ENCODE data around the gene SYT5. TPM values are rescaled to one million over a fixed set of nuclear protein-coding genes. Genes with fewer than 3 reads are reported as not detected.

Gene SYT5
- total and polyA plus RNA-seq, 9 of the 15 experiments (the other 6 are each of a cell fraction or from before 2014, with no cell fraction given): 1.3 to 20.9 (median 8.8) TPM

DNA sequence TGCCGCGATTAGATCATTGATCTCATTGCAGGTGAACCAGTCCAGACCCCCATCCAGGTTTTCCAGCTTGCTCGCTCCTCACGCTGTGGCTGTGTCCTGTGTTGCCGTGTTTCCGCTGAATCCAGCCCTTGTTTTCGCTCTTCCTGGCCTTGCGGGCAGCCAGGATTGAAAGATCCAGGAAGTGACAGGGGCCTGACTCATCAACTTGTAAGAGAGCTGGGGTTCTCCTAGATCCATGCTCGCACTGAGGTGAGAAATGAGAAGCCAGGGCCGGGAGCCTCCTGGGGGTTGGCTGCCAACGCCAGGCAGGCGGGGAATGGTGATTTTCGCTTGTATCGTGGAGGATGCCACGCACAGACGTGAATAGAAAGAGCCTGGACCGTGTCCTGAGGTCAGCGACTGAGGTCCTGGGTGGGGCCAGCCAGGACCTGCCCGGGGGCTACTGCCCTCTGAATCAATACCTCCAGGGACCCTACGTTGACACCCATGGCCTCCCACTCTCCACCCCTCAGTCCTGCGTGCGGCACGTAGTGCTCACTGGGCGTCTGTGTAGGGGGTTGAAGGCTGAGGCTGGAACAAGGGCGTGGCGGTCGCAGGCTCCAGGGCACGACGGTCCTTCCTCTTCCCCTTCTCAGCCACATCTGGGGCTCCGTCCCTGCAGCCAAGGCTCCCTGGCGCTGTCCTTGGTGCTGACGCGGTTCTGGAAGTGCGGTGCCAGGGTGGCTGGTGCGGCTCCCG is 36.5 kb upstream of the SYT5 start (continued):
- no peak for TF ChIP-seq HIVEP1 (CRISPR knock-in tag; IDR thresholded peaks at IDR 0.05)
- peak; percentile 85 for TF ChIP-seq TARDBP (IDR thresholded peaks at IDR 0.05)
- peak in 1 of 2 experiments; percentile 89; a peak in 2 of 4 replicates for TF ChIP-seq NONO (IDR thresholded peaks at IDR 0.05; ENCODE audit: low read depth in 2 of 2, low read length in 1 of 2)
- peak; percentile 91 for TF ChIP-seq CHD1 (IDR thresholded peaks at IDR 0.05; ENCODE audit: low read length)
- TF ChIP-seq ZNF695 (CRISPR knock-in tag; IDR thresholded peaks at IDR 0.05): no peak
- TF ChIP-seq, protein P1, sequence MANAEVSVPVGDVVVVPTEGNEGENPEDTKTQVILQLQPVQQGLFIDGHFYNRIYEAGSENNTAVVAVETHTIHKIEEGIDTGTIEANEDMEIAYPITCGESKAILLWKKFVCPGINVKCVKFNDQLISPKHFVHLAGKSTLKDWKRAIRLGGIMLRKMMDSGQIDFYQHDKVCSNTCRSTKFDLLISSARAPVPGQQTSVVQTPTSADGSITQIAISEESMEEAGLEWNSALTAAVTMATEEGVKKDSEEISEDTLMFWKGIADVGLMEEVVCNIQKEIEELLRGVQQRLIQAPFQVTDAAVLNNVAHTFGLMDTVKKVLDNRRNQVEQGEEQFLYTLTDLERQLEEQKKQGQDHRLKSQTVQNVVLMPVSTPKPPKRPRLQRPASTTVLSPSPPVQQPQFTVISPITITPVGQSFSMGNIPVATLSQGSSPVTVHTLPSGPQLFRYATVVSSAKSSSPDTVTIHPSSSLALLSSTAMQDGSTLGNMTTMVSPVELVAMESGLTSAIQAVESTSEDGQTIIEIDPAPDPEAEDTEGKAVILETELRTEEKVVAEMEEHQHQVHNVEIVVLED (CRISPR knock-in tag; IDR thresholded peaks at IDR 0.05): peak; percentile 54
- peak; percentile 98 for TF ChIP-seq GATAD2B (IDR thresholded peaks at IDR 0.05; ENCODE audit: borderline replicate concordance)
- no peak for TF ChIP-seq MCM3 (IDR thresholded peaks at IDR 0.05)
- TF ChIP-seq CBX1 (IDR thresholded peaks at IDR 0.05; ENCODE audit: low read depth): peak; percentile 64; the same call in 1 of the 2 replicates
- TF ChIP-seq CBX3 (IDR thresholded peaks at IDR 0.05; ENCODE audit: borderline replicate concordance in 1 of 2, low read length in 2 of 2): peak; percentile 17 to 95
- no peak for TF ChIP-seq MYBL2 (IDR thresholded peaks at IDR 0.05; ENCODE audit: low read depth)
- no peak for TF ChIP-seq MYBL2 (CRISPR knock-in tag; IDR thresholded peaks at IDR 0.05; ENCODE audit: borderline replicate concordance)
- TF ChIP-seq TCF3 (CRISPR knock-in tag; IDR thresholded peaks at IDR 0.05): peak; percentile 72
- peak; percentile 97 for TF ChIP-seq MIER1 (IDR thresholded peaks at IDR 0.05; ENCODE audit: low read depth)
- TF ChIP-seq ARID2 (IDR thresholded peaks at IDR 0.05): no peak
- TF ChIP-seq MAZ (CRISPR knock-in tag; conservative IDR thresholded peaks at IDR 0.05 in 1 of 2, IDR thresholded peaks at IDR 0.05 in 1 of 2): peak; percentile 36 to 63; a peak in 3 of 4 replicates
- TF ChIP-seq ZNF407 (IDR thresholded peaks at IDR 0.05; ENCODE audit: low read depth): peak; percentile 39; the same call in 1 of the 2 replicates
